Measurements from ENCODE around the gene EHMT1. TPM values are rescaled to one million over a fixed set of nuclear protein-coding genes. Genes with fewer than 3 reads are reported as not detected.

EHMT1 gene
- total and polyA plus RNA-seq, 2 experiments from 2014 or later = 162 to 177 TPM

DNA sequence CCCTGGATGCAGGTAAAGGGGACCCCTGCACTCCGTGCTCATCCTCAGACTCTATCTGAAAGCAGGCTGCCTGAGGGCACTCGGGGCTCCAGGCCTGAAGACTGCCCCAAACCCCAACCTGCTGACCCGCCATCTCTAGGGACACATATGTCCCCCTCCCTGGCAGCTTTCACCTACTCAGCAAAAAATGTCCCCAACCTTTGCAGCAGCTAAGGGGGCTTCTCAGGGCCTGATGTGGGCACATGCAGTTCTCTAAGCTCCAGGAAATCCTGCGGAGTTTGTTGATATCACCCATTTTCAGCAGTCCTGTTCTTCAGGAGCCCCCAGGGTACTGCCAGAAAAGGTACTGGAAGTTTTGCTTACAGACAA is 37.9 kb upstream of the EHMT1 start:
- H3K4me1 Mint-ChIP-seq = peaks cover 31% of the 10 kb centered on the region
- H3K27me3 Mint-ChIP-seq (ENCODE audit: insufficient read depth, low read depth, poor library complexity) = peaks cover 29% of the 10 kb centered on the region
- peaks cover 24% of the 10 kb centered on the region; the same call in 1 of the 2 replicates for H3F3A ChIP-seq (replicated peaks; ENCODE audit: low read depth)
- no peak overlapping the region for H2AFZ ChIP-seq
- TF ChIP-seq, protein P1, sequence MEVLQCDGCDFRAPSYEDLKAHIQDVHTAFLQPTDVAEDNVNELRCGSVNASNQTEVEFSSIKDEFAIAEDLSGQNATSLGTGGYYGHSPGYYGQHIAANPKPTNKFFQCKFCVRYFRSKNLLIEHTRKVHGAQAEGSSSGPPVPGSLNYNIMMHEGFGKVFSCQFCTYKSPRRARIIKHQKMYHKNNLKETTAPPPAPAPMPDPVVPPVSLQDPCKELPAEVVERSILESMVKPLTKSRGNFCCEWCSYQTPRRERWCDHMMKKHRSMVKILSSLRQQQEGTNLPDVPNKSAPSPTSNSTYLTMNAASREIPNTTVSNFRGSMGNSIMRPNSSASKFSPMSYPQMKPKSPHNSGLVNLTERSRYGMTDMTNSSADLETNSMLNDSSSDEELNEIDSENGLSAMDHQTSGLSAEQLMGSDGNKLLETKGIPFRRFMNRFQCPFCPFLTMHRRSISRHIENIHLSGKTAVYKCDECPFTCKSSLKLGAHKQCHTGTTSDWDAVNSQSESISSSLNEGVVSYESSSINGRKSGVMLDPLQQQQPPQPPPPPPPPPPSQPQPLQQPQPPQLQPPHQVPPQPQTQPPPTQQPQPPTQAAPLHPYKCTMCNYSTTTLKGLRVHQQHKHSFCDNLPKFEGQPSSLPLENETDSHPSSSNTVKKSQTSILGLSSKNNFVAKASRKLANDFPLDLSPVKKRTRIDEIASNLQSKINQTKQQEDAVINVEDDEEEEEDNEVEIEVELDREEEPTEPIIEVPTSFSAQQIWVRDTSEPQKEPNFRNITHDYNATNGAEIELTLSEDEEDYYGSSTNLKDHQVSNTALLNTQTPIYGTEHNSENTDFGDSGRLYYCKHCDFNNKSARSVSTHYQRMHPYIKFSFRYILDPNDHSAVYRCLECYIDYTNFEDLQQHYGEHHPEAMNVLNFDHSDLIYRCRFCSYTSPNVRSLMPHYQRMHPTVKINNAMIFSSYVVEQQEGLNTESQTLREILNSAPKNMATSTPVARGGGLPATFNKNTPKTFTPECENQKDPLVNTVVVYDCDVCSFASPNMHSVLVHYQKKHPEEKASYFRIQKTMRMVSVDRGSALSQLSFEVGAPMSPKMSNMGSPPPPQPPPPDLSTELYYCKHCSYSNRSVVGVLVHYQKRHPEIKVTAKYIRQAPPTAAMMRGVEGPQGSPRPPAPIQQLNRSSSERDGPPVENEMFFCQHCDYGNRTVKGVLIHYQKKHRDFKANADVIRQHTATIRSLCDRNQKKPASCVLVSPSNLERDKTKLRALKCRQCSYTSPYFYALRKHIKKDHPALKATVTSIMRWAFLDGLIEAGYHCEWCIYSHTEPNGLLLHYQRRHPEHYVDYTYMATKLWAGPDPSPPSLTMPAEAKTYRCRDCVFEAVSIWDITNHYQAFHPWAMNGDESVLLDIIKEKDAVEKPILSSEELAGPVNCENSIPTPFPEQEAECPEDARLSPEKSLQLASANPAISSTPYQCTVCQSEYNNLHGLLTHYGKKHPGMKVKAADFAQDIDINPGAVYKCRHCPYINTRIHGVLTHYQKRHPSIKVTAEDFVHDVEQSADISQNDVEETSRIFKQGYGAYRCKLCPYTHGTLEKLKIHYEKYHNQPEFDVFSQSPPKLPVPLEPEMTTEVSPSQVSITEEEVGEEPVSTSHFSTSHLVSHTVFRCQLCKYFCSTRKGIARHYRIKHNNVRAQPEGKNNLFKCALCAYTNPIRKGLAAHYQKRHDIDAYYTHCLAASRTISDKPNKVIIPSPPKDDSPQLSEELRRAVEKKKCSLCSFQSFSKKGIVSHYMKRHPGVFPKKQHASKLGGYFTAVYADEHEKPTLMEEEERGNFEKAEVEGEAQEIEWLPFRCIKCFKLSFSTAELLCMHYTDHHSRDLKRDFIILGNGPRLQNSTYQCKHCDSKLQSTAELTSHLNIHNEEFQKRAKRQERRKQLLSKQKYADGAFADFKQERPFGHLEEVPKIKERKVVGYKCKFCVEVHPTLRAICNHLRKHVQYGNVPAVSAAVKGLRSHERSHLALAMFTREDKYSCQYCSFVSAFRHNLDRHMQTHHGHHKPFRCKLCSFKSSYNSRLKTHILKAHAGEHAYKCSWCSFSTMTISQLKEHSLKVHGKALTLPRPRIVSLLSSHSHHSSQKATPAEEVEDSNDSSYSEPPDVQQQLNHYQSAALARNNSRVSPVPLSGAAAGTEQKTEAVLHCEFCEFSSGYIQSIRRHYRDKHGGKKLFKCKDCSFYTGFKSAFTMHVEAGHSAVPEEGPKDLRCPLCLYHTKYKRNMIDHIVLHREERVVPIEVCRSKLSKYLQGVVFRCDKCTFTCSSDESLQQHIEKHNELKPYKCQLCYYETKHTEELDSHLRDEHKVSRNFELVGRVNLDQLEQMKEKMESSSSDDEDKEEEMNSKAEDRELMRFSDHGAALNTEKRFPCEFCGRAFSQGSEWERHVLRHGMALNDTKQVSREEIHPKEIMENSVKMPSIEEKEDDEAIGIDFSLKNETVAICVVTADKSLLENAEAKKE (CRISPR knock-in tag; IDR thresholded peaks at IDR 0.05) = no peak
- TF ChIP-seq, protein P2, sequence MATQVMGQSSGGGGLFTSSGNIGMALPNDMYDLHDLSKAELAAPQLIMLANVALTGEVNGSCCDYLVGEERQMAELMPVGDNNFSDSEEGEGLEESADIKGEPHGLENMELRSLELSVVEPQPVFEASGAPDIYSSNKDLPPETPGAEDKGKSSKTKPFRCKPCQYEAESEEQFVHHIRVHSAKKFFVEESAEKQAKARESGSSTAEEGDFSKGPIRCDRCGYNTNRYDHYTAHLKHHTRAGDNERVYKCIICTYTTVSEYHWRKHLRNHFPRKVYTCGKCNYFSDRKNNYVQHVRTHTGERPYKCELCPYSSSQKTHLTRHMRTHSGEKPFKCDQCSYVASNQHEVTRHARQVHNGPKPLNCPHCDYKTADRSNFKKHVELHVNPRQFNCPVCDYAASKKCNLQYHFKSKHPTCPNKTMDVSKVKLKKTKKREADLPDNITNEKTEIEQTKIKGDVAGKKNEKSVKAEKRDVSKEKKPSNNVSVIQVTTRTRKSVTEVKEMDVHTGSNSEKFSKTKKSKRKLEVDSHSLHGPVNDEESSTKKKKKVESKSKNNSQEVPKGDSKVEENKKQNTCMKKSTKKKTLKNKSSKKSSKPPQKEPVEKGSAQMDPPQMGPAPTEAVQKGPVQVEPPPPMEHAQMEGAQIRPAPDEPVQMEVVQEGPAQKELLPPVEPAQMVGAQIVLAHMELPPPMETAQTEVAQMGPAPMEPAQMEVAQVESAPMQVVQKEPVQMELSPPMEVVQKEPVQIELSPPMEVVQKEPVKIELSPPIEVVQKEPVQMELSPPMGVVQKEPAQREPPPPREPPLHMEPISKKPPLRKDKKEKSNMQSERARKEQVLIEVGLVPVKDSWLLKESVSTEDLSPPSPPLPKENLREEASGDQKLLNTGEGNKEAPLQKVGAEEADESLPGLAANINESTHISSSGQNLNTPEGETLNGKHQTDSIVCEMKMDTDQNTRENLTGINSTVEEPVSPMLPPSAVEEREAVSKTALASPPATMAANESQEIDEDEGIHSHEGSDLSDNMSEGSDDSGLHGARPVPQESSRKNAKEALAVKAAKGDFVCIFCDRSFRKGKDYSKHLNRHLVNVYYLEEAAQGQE (IDR thresholded peaks at IDR 0.05; ENCODE audit: unreplicated experiment) = no peak
- TF ChIP-seq JUNB (IDR thresholded peaks at IDR 0.05; ENCODE audit: unreplicated experiment) (no peak), EZH2phosphoT487 (IDR thresholded peaks at IDR 0.05; ENCODE audit: unreplicated experiment) (no peak), ZNF114 (CRISPR knock-in tag; IDR thresholded peaks at IDR 0.05) (no peak)
- H3K4me2 ChIP-seq = no peak overlapping the region
- no peak for ATAC-seq
- no peaks in the 10 kb centered on the region for H3K9me2 ChIP-seq (ENCODE audit: insufficient read depth)
- H3K36me3 Mint-ChIP-seq (ENCODE audit: low read depth) = peaks cover 58% of the 10 kb centered on the region
- peaks cover 10% of the 10 kb centered on the region; the same call in 1 of the 2 replicates for H3K36me3 ChIP-seq (ENCODE audit: insufficient read depth)
- H4K20me1 ChIP-seq (replicated peaks; ENCODE audit: insufficient read depth) = peaks cover 15% of the 10 kb centered on the region
- H3K27ac ChIP-seq (ENCODE audit: low read depth) = no peak overlapping the region
- no peak overlapping the region for H3K4me3 Mint-ChIP-seq
- H3K4me3 ChIP-seq = no peak overlapping the region
- H3K79me2 ChIP-seq (replicated peaks; ENCODE audit: insufficient read depth) = peaks cover 35% of the 10 kb centered on the region
- H3K4me1 ChIP-seq (ENCODE audit: insufficient read depth) = peaks cover 20% of the 10 kb centered on the region
- H3K27ac Mint-ChIP-seq = no peak overlapping the region
- H3K27me3 ChIP-seq (ENCODE audit: insufficient read depth) = no peaks in the 10 kb centered on the region
- DNase-seq (ENCODE audit: low spot score) = no peak
- H3K9me3 Mint-ChIP-seq = no peaks in the 10 kb centered on the region
